ENCODE measurements around the gene ZNF790.
A peak's percentile ranks its signal among the peaks of the same experiment; 100 is the strongest.

The ZNF790 gene

DNA sequence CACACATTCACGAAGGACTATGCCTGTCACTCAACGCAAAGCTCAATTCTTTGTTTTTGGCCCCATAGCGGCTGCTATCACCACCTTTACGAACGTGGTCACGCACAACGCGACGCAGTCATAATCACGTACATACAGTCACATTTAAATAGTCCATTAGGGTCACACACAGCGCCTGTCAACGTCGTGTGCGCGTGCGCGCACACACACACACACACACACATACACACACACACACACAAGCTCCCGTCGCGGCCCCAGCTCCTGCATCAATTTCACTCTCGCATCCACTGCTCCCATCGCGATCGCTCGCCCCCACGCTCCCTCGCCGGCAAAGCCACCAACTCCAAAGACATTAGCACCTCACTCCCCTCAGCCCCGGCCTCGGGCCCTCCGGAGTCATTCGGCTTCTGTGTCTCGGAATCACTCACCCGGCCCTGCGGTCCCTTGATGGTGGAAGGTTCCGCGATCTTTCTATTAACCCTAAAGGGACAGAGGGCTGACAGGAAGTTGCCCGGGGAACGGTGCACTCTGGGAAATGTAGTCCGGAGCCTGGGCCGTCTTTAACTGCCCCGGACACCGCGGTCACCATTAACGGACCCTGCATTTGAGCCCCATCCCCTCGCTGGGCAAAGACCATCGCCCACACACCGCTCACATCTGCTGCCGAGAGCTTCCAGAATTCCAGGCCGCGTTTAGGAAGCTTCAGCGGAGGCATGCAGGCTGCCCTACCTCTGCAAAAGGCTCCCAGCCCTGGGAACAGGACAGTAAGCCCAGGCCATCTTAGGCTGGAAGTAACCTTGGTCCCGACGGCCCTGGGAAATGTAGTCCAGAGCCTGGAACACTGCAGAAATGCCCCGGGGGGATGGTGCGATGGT lies at the start of gene ZNF790:
Gene ZNF790 (minus strand): TSS at position 482 of the 878 bp plus-strand sequence. CDS start 12,768 bp downstream, outside the sequence.
- peak; percentile 20 to 95 (median 87) for DNase-seq

GRCh38 chr19:36876993-36877938 lies 39.1 kb upstream of the ZNF790 start:
- DNase-seq: no peak

DNA sequence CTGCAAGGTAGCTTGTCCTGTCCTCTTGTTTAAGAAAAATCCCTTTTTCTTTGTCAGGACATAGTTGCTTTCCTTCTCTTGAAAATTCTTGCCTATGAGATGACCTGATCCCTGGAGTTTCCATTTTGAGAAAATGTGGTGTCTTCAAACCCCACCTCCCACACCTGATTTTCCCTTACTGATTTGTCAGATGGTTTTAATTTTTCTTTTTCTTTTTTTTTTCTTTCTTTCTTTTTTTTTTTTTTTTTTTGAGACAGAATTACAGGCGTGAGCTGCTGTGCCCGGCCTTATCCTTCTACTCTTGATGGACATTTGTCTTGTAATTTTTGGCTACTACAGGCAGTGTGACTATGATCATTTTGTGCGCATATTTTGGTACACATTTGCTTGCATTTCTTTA lies 13.7 kb upstream of the ZNF790 start:
- DNase-seq: no peak

DNA sequence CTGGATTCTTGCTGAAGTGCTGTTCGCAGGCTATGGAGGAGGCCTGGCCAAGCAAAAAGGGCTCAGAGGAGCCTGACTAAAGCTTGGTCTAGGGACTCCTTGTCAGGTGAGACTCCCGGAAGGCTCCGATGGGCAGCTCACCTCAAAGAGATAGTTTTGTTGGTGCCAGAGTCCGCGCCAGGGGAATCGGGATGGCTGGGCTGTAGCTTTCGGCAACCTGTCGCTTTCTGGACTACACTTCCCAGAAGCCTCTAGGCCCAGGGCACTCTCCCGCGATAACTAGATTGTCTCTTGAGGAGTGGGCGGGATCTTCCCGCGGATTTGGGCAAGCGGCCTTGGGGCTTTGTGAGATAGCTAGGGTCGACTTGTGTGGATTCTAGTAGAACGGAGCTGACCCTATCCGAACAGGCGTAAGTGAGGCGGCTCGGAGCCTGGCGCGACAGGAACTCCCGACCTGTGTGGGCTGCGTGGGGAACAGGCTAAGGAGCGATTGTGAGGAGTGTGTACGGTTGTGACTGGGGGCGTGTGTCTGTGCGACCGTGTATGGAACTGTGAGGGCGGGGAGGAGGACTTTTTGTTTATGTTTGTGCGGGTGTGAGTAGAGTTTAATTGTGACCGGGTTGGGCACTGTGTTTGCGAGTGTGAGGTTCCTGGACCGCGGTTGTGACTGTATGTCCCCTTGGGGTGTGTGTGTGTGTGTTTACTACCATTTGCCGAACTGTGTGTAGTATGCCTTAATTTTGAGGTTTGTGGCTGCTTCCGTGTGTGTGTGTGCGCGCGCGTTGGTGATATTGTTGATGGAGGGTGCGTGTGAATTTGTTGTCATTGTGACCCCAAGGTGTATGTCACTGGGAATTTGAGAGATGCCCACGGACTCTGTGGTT lies 12.6 kb upstream of the ZNF790 start, which contains the start of gene ZNF345:
Gene ZNF345 (plus strand): TSS at position 318 of the 884 bp plus-strand sequence. CDS start 25,955 bp downstream, outside the sequence.
- peak; percentile 34 to 95 (median 85) for DNase-seq

GRCh38 chr19:36849701-36850558 lies 11.7 kb upstream of the ZNF790 start:
- DNase-seq: peak; percentile 53 to 95 (median 85)

DNA sequence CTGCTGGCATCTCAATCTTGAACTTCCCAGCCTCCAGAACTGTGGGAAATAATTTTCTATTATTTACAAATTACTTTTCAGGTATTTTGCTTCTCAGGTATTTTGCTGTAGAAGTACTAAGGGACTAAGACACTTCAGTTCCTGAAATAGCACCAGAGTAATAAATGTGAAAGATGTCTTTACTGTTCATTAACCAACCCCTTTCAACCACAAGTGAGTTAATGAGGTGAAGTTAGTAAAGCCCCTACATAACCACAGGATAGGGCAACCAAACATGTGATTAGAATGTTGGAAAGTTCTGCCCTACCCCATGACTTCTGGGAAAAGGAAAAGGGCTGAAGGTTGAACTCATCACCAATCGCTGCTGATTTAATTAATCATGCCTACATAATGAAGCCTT lies 9.8 kb upstream of the ZNF790 start:
- no peak for DNase-seq

DNA sequence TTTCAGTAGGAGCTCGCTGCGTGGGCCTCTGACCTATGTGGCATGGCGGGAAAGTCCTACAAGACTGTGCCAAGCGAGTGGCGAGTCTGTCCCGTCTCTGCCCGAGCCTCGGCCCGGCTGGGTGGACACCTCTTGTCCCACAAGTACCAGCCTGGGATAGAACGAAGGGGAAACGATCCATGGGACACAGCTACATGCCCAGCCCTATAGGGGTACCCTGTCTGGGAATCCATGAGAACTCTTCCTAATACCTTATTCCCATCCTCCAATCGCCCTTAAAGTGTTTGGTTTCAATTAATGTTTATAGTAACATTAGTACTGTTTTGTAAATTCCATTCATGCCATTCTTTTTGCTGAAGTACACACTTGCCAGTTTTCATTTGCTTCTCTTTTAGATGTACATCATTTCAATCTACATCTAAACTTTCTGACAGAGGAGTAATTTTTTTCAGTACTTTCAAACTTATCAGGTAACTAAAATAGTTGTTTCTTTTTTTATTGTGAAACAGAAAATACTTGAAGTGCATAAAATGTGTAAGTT lies 667 bp upstream of the ZNF790 start:
- DNase-seq: no peak

- no peak for DNase-seq
Measured at GRCh38 chr19:36837176-36837905, 846 bp downstream of the ZNF790 start.

DNA sequence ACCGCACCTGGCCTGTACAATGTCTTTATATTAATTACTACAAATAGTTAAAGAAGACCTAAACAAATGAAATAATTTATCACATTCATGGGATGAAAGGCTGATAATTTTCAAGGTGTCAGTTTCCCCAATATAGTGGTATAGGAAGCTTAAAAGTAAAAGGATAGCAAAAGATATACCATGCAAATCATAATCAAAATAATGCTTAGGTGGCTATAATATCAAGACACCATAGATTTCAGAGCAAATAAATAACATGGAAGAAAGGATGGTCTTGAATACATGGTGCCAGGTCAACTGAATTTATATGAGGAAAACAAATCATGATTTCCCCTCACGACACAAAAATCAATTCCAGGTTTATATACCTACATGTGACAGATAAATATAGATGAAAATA lies 4.8 kb downstream of the ZNF790 start:
- no peak for DNase-seq

GRCh38 chr19:36821758-36822157 lies 16.4 kb downstream of the ZNF790 start:
- DNase-seq: no peak

DNA sequence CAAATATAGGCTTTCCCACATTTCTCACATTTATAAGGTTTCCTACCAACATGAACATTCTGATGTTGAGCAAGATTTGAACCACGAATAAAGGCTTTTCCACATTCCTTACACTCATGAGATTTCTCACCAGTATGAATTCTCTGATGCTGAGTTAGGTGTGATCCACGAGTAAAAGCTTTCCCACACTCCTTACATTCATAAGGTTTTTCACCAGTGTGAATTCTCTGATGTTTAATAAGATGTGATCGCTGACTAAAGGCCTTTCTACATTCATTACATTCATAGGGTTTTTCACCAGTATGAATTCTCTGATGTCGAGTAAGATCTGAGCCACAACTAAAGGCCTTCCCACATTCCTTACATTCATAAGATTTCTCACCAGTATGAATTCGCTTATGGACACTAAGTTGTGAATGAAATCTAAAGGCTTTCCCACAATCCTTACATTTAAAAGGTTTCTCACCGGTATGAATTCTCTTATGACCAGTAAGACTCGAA lies 19.0 kb downstream of the ZNF790 start:
- DNase-seq: no peak

- DNase-seq: no peak
Measured at GRCh38 chr19:36807029-36807428, 31.2 kb downstream of the ZNF790 start.

GRCh38 chr19:36805364-36805763 lies 32.8 kb downstream of the ZNF790 start:
- no peak for DNase-seq

GRCh38 chr19:36797786-36798108 lies 40.4 kb downstream of the ZNF790 start:
- DNase-seq: no peak

DNA sequence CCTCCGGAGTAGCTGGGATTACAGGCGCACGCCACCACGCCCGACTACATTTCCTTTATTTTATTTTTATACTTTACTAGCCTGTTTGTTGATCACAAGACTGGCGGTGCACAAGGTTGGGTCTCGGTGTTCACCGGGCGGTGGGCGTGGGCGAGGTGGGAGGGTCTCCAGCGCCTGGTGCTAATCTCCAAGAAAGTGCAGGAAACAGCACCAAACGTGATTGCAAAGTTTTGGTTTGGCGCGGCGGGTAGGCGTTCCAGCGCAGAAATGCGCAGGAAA lies 41.5 kb downstream of the ZNF790 start:
- no peak for DNase-seq

GRCh38 chr19:36791420-36792141 lies 46.6 kb downstream of the ZNF790 start:
- peak in 29 of 56 donors; percentile 3 to 64 (median 35) for DNase-seq

GRCh38 chr19:36775768-36776167 lies 62.4 kb downstream of the ZNF790 start:
- DNase-seq: peak in 22 of 56 donors; percentile 0 to 34 (median 6)

GRCh38 chr19:36773223-36773579 lies 65.0 kb downstream of the ZNF790 start:
- DNase-seq: no peak

Measured in nucleus accumbens (tissue), 56 donors.